ENCODE measurements around the gene AK8.

The AK8 gene

DNA sequence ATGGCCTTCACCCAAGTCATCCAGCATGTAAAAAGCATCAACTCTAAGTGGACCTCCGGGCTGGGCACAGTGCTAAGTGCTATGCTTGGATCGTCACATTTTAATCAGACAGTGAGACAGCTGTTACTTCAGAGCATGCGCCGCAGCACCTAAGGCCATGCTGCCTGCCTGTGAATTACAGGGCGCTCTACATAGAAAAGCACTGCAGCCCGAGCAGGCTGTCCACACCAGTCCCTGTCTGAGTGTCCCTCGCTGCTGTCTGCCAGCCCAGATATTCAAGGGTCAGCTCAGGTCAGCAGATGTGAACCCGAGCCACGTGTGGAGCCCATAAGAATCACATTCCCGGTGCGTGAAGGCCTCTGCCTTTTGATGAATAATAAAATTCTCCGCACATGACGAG, 37.1 kb downstream of the AK8 start:
- no peaks in the 10 kb centered on the region for H3K79me2 ChIP-seq (ENCODE audit: control insufficient read depth, insufficient read depth, low read length, unreplicated experiment)
- no peak overlapping the region for H3K27ac ChIP-seq (ENCODE audit: low read depth, low read length)
- H2AFZ ChIP-seq (ENCODE audit: low read length, unreplicated experiment) = no peak overlapping the region
- H3K27me3 ChIP-seq (ENCODE audit: insufficient read depth, low read length) = no peaks in the 10 kb centered on the region
- peaks cover 8% of the 10 kb centered on the region for H3K4me1 ChIP-seq (ENCODE audit: control insufficient read depth, insufficient read depth, low read length, unreplicated experiment)
- H3K4me3 ChIP-seq (ENCODE audit: low read depth, low read length) = no peak overlapping the region
- H3K36me3 ChIP-seq (ENCODE audit: insufficient read depth, low read length) = no peaks in the 10 kb centered on the region

DNA sequence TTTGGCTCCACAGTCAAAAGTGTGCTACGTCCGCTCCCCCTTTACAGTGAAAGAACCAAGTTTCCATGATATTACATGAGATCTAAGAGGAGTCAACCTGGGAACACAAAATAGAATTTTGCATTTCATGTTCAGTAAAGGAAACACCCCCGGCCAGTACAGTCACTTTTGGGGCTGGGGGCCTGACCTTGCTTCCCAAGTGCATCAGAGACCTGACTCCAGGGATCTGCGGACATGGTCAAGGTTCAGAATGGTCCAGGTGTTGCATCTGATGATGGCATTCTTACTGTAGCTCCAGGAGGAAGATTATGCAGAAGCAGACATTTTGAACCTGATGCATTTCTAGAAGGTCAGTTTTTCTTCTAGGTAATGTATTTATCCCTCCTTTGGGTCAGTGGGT, 39.8 kb downstream of the AK8 start:
- Histone ChIP-seq H3K27me3 (ENCODE audit: insufficient read depth, low read length) (peaks cover 7% of the 10 kb centered on the region), H2AFZ (ENCODE audit: low read length, unreplicated experiment) (no peak overlapping the region), H3K4me3 (ENCODE audit: low read depth, low read length) (no peak overlapping the region), H3K79me2 (ENCODE audit: control insufficient read depth, insufficient read depth, low read length, unreplicated experiment) (no peaks in the 10 kb centered on the region), H3K27ac (ENCODE audit: low read depth, low read length) (no peak overlapping the region), H3K4me1 (ENCODE audit: control insufficient read depth, insufficient read depth, low read length, unreplicated experiment) (peaks cover 8% of the 10 kb centered on the region), H3K36me3 (ENCODE audit: insufficient read depth, low read length) (no peaks in the 10 kb centered on the region)

DNA sequence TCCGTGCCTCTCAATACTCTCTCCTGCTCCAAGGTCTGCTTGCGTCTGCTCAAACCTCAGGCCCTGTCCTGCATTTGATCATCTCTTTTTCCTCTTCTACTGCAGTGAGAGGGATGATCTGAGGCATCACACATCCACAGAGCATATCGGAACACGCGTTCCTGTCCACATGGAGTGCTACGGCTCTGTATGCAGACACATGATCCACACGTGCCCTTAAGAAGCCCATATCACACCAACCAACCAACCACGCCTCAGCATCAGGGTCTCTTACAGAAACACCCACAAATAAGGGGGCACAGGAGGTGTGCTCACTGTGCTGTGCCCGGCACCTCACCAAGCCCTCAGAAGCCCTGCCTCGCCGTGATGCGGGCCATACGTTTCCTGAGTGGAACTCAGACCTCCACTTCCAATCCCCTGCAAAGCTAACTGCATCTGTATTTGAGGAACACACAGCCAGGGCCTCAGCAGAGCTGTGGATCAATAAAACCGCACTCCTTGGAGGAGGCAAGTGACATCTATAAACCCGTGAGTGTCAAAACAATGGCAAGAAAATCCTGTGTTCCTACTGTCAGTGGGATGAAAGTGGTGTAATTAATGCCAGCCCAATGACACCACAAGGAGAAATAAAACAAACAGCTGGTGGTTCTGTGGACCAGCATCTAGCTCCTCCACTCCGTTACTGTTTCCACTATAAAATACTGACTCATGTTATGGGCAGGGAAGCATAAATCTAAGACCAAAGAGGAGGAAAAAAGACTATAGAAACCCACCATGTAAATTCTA, 40.4 kb downstream of the AK8 start:
- H3K27ac ChIP-seq (ENCODE audit: low read depth, low read length) = no peak overlapping the region

DNA sequence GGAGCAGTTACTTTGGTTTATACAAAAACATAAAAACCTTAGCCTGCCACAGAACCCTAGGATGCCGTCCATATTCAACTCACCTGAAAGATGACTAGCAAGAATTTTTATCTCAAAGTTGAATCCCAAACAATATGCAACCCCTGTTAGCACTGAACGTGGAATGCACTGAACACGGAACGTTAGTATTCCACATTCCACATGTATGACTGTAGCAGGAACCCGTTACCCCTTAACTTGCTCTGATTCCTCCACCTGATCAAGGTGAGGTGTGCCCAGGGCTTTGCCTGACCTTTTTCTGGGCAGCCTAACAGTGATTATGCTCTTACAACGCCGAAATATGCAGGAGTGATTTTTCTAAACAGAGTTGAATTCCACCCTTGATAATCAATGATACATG, 43.7 kb downstream of the AK8 start:
- peaks cover 6% of the 10 kb centered on the region for H3K4me1 ChIP-seq (ENCODE audit: control insufficient read depth, insufficient read depth, low read length, unreplicated experiment)
- H2AFZ ChIP-seq (ENCODE audit: low read length, unreplicated experiment) = no peak overlapping the region
- no peak overlapping the region for H3K27ac ChIP-seq (ENCODE audit: low read depth, low read length)
- H3K27me3 ChIP-seq (ENCODE audit: insufficient read depth, low read length) = peaks cover 37% of the 10 kb centered on the region
- H3K79me2 ChIP-seq (ENCODE audit: control insufficient read depth, insufficient read depth, low read length, unreplicated experiment) = no peaks in the 10 kb centered on the region
- H3K4me3 ChIP-seq (ENCODE audit: low read depth, low read length) = no peak overlapping the region
- H3K36me3 ChIP-seq (ENCODE audit: insufficient read depth, low read length) = no peaks in the 10 kb centered on the region

More for the DNA sequence above, 40.4 kb downstream of the AK8 start:
- no peak overlapping the region for H2AFZ ChIP-seq (ENCODE audit: low read length, unreplicated experiment)
- H3K27me3 ChIP-seq (ENCODE audit: insufficient read depth, low read length) = peaks cover 13% of the 10 kb centered on the region
- H3K4me3 ChIP-seq (ENCODE audit: low read depth, low read length) = no peak overlapping the region
- H3K4me1 ChIP-seq (ENCODE audit: control insufficient read depth, insufficient read depth, low read length, unreplicated experiment) = peaks cover 8% of the 10 kb centered on the region
- H3K79me2 ChIP-seq (ENCODE audit: control insufficient read depth, insufficient read depth, low read length, unreplicated experiment) = no peaks in the 10 kb centered on the region
- no peaks in the 10 kb centered on the region for H3K36me3 ChIP-seq (ENCODE audit: insufficient read depth, low read length)

- no peaks in the 10 kb centered on the region for H3K36me3 ChIP-seq (ENCODE audit: insufficient read depth, low read length)
- H3K4me3 ChIP-seq (ENCODE audit: low read depth, low read length) = no peak overlapping the region
- no peak overlapping the region for H3K27ac ChIP-seq (ENCODE audit: low read depth, low read length)
- H3K4me1 ChIP-seq (ENCODE audit: control insufficient read depth, insufficient read depth, low read length, unreplicated experiment) = no peaks in the 10 kb centered on the region
- no peak overlapping the region for H2AFZ ChIP-seq (ENCODE audit: low read length, unreplicated experiment)
- H3K27me3 ChIP-seq (ENCODE audit: insufficient read depth, low read length) = peaks cover 37% of the 10 kb centered on the region
- no peaks in the 10 kb centered on the region for H3K79me2 ChIP-seq (ENCODE audit: control insufficient read depth, insufficient read depth, low read length, unreplicated experiment)
Observed at GRCh38 chr9:132833550-132834121, 44.4 kb downstream of the AK8 start.

- Histone ChIP-seq H3K36me3 (ENCODE audit: insufficient read depth, low read length) (no peaks in the 10 kb centered on the region), H3K27me3 (ENCODE audit: insufficient read depth, low read length) (peaks cover 40% of the 10 kb centered on the region), H3K27ac (ENCODE audit: low read depth, low read length) (no peak overlapping the region), H3K4me3 (ENCODE audit: low read depth, low read length) (no peak overlapping the region), H2AFZ (ENCODE audit: low read length, unreplicated experiment) (no peak overlapping the region), H3K79me2 (ENCODE audit: control insufficient read depth, insufficient read depth, low read length, unreplicated experiment) (no peaks in the 10 kb centered on the region), H3K4me1 (ENCODE audit: control insufficient read depth, insufficient read depth, low read length, unreplicated experiment) (no peaks in the 10 kb centered on the region)
Observed at GRCh38 chr9:132832171-132832881, 45.8 kb downstream of the AK8 start.

GRCh38 chr9:132828201-132828770, 49.8 kb downstream of the AK8 start:
- Histone ChIP-seq H2AFZ (ENCODE audit: low read length, unreplicated experiment) (no peak overlapping the region), H3K27me3 (ENCODE audit: insufficient read depth, low read length) (peaks cover 64% of the 10 kb centered on the region), H3K4me3 (ENCODE audit: low read depth, low read length) (no peak overlapping the region), H3K36me3 (ENCODE audit: insufficient read depth, low read length) (no peaks in the 10 kb centered on the region), H3K27ac (ENCODE audit: low read depth, low read length) (no peak overlapping the region), H3K4me1 (ENCODE audit: control insufficient read depth, insufficient read depth, low read length, unreplicated experiment) (no peaks in the 10 kb centered on the region), H3K79me2 (ENCODE audit: control insufficient read depth, insufficient read depth, low read length, unreplicated experiment) (no peaks in the 10 kb centered on the region)

GRCh38 chr9:132827366-132827765, 50.7 kb downstream of the AK8 start:
- Histone ChIP-seq H3K27me3 (ENCODE audit: insufficient read depth, low read length) (peaks cover 63% of the 10 kb centered on the region), H3K27ac (ENCODE audit: low read depth, low read length) (no peak overlapping the region), H3K4me1 (ENCODE audit: control insufficient read depth, insufficient read depth, low read length, unreplicated experiment) (no peaks in the 10 kb centered on the region), H3K36me3 (ENCODE audit: insufficient read depth, low read length) (no peaks in the 10 kb centered on the region), H2AFZ (ENCODE audit: low read length, unreplicated experiment) (no peak overlapping the region), H3K79me2 (ENCODE audit: control insufficient read depth, insufficient read depth, low read length, unreplicated experiment) (no peaks in the 10 kb centered on the region), H3K4me3 (ENCODE audit: low read depth, low read length) (no peak overlapping the region)

DNA sequence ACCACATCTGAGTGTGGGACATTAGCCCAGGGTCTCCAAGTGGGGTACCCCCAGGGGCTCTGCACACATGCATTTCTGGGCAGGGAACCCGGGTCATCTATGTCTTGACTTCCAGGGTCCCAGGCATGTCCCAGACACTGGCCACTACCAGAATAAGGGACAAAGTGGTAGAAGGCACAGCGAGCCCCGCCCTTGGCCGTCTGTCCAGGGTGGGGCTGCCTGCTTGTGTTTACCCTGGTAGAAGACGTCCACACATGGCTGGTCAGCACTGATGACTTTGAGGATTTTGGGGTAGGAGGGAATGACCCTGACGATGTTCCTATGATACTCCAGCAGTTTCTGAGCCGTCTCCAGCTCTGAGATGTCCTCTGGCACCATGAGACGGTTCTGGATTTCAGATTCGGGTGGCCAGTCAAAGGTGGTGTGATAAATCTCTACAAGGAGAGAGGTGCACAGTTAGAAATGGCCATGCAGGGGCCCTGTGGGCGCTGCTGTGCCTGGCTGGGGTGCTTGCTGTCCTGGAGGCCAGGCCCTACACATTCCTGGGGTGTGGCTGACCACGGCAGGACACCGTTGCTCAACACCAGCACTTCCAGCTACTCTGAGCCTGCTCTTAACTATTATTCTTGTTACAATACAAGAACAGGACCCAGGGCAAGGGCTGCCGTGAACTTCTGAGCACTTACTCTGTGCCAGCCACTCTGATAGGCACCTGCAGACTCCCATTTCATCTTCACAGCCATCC, 51.3 kb downstream of the AK8 start:
- Histone ChIP-seq H3K4me3 (ENCODE audit: low read depth, low read length) (no peak overlapping the region), H3K36me3 (ENCODE audit: insufficient read depth, low read length) (no peaks in the 10 kb centered on the region), H3K27me3 (ENCODE audit: insufficient read depth, low read length) (peaks cover 64% of the 10 kb centered on the region), H3K4me1 (ENCODE audit: control insufficient read depth, insufficient read depth, low read length, unreplicated experiment) (no peaks in the 10 kb centered on the region), H2AFZ (ENCODE audit: low read length, unreplicated experiment) (no peak overlapping the region), H3K79me2 (ENCODE audit: control insufficient read depth, insufficient read depth, low read length, unreplicated experiment) (no peaks in the 10 kb centered on the region), H3K27ac (ENCODE audit: low read depth, low read length) (no peak overlapping the region)

DNA sequence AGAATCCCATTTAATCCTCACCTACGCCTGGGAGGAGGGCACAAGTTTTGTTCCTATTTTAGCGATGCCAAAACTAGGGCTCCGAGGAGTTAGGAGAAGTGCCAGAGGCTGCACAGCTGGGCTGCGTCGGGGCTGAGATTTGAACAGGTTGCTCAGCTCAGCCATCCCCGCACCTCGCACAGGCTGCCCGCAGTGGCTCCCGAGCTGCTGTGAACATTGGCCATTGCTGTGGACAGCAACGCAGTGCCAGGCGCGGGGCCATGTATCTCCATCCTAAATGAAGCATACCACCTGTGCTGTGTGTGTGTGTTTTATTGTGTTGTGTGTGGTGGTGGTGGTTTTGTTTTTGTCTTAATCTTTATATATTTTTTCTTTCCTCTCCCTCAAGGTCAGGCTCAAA, 52.0 kb downstream of the AK8 start:
- no peaks in the 10 kb centered on the region for H3K4me1 ChIP-seq (ENCODE audit: control insufficient read depth, insufficient read depth, low read length, unreplicated experiment)
- no peaks in the 10 kb centered on the region for H3K36me3 ChIP-seq (ENCODE audit: insufficient read depth, low read length)
- H3K27me3 ChIP-seq (ENCODE audit: insufficient read depth, low read length) = peaks cover 61% of the 10 kb centered on the region
- H3K4me3 ChIP-seq (ENCODE audit: low read depth, low read length) = no peak overlapping the region
- no peak overlapping the region for H2AFZ ChIP-seq (ENCODE audit: low read length, unreplicated experiment)
- no peak overlapping the region for H3K27ac ChIP-seq (ENCODE audit: low read depth, low read length)
- no peaks in the 10 kb centered on the region for H3K79me2 ChIP-seq (ENCODE audit: control insufficient read depth, insufficient read depth, low read length, unreplicated experiment)
